Measurements from ENCODE around the gene GJA4. TPM values are rescaled to one million over a fixed set of nuclear protein-coding genes. Genes with fewer than 3 reads are reported as not detected.

GJA4 gene
- total and polyA plus RNA-seq, 4 donors: 6.4 to 28.9 (median 19.3) TPM

GRCh38 chr1:34825455-34826091 is 32.8 kb downstream of the GJA4 start:
- peak overlapping the region in 1 of 2 donors; percentile 49 for H3K27ac ChIP-seq (ENCODE audit: low read depth in 1 of 2, low read length in 1 of 2)
- no peak for ATAC-seq (ENCODE audit: insufficient read depth, low FRiP score)
- WGBS, 2 donors: 48 to 51% methylated on average over 11 of the region's 11 CpGs

GRCh38 chr1:34827341-34827941 is 34.6 kb downstream of the GJA4 start:
- Histone ChIP-seq H3K27ac (ENCODE audit: low read depth in 1 of 2, low read length in 1 of 2) (no peak overlapping the region), H3K4me3 (no peak overlapping the region), H3K36me3 (ENCODE audit: control insufficient read depth in 4 of 4, insufficient read depth in 4 of 4, low read length in 4 of 4) (no peaks in the 10 kb centered on the region), H3K9me3 (ENCODE audit: control insufficient read depth in 4 of 4, insufficient read depth in 3 of 4, low read length in 3 of 4) (peaks cover 0 to 4% (median 0%) of the 10 kb centered on the region in 4 donors), H3K4me1 (ENCODE audit: control insufficient read depth in 5 of 5, insufficient read depth in 5 of 5, low read length in 5 of 5) (peaks cover 0 to 12% (median 0%) of the 10 kb centered on the region in 5 donors), H3K27me3 (ENCODE audit: control insufficient read depth in 3 of 3, insufficient read depth in 3 of 3, low read length in 2 of 3) (no peaks in the 10 kb centered on the region), H3K9ac (ENCODE audit: insufficient read depth in 1 of 2, low read length in 2 of 2) (no peak overlapping the region)
- no peak for TF ChIP-seq CTCF (IDR thresholded peaks at IDR 0.05; ENCODE audit: control extremely low read depth, extremely low read depth)
- 93 to 95% methylated on average over 5 of the region's 5 CpGs for WGBS, 2 donors
- no peak for DNase-seq
- no peak for ATAC-seq (ENCODE audit: insufficient read depth, low FRiP score)

More at GRCh38 chr1:34825455-34826091, 32.8 kb downstream of the GJA4 start:
- H3K36me3 ChIP-seq (ENCODE audit: control insufficient read depth in 4 of 4, insufficient read depth in 4 of 4, low read length in 4 of 4): no peaks in the 10 kb centered on the region
- no peak overlapping the region for H3K9ac ChIP-seq (ENCODE audit: insufficient read depth in 1 of 2, low read length in 2 of 2)
- H3K4me1 ChIP-seq (ENCODE audit: control insufficient read depth in 5 of 5, insufficient read depth in 5 of 5, low read length in 5 of 5): peaks cover 0 to 10% (median 0%) of the 10 kb centered on the region in 5 donors
- no peak overlapping the region for H3K4me3 ChIP-seq
- TF ChIP-seq CTCF (IDR thresholded peaks at IDR 0.05; ENCODE audit: control extremely low read depth, extremely low read depth): no peak
- H3K27me3 ChIP-seq (ENCODE audit: control insufficient read depth in 3 of 3, insufficient read depth in 3 of 3, low read length in 2 of 3): no peaks in the 10 kb centered on the region
- H3K9me3 ChIP-seq (ENCODE audit: control insufficient read depth in 4 of 4, insufficient read depth in 3 of 4, low read length in 3 of 4): peaks cover 0 to 7% (median 0%) of the 10 kb centered on the region in 4 donors
- DNase-seq: peak in 2 of 3 donors; percentile 15 to 24

- Histone ChIP-seq H3K27me3 (ENCODE audit: control insufficient read depth in 3 of 3, insufficient read depth in 3 of 3, low read length in 2 of 3) (no peaks in the 10 kb centered on the region), H3K4me1 (ENCODE audit: control insufficient read depth in 5 of 5, insufficient read depth in 5 of 5, low read length in 5 of 5) (peaks cover 0 to 12% (median 0%) of the 10 kb centered on the region in 5 donors), H3K9ac (ENCODE audit: insufficient read depth in 1 of 2, low read length in 2 of 2) (no peak overlapping the region), H3K4me3 (no peak overlapping the region), H3K27ac (ENCODE audit: low read depth in 1 of 2, low read length in 1 of 2) (no peak overlapping the region), H3K9me3 (ENCODE audit: control insufficient read depth in 4 of 4, insufficient read depth in 3 of 4, low read length in 3 of 4) (peaks cover 0 to 3% (median 0%) of the 10 kb centered on the region in 4 donors), H3K36me3 (ENCODE audit: control insufficient read depth in 4 of 4, insufficient read depth in 4 of 4, low read length in 4 of 4) (no peaks in the 10 kb centered on the region)
- WGBS, 2 donors: 72 to 78% methylated on average over 2 of the region's 2 CpGs
- ATAC-seq (ENCODE audit: insufficient read depth, low FRiP score) (no peak), DNase-seq (no peak)
- no peak for TF ChIP-seq CTCF (IDR thresholded peaks at IDR 0.05; ENCODE audit: control extremely low read depth, extremely low read depth)
Measured at GRCh38 chr1:34828611-34829010, 35.8 kb downstream of the GJA4 start.
